Testis (tissue), 2 donors: Measurements from ENCODE around the gene VAV2.

ENCODE experiments used
- POLR2A ChIP-seq: fragments of 450-650 bp; IDR thresholded peaks from one replicate; pipeline ENCODE4 v1.6.1; 2017; ENCODE audit warnings: antibody characterized with exemption, mild to moderate bottlenecking, moderate library complexity
- TF ChIP-seq, protein P1 (sequence below), 3 experiments: fragments of 450-650 bp in 2 of 3; fragments of 200-600 bp in 1 of 3; sonication (generic) in 1 of 3; IDR thresholded peaks; one replicate each; pipeline ENCODE4 v1.5.1; 2016 to 2019; ENCODE audit warnings: antibody characterized with exemption in 3 of 3, mild to moderate bottlenecking in 2 of 3, moderate library complexity in 1 of 3

DNA sequence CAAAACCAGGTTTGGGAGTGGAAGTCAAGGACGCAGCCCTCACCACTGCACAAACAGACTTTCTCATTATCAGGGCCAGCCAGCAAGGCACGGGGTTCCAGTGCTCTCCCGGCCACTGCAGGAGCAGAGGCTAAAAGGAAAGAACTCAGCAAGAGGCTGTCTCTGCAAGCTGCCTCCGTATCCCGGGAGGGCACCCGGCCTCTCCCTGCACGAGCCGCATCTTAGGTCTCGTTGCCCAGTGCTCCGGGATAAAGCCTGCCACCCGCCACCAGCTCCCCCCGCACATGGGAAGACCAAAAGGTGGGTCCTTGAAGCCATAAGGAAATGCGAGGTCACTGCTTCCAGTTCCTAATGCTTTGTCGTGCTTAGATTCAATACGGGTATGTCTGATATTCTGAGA, 136.8 kb downstream of the VAV2 start:
- TF ChIP-seq, protein P1, sequence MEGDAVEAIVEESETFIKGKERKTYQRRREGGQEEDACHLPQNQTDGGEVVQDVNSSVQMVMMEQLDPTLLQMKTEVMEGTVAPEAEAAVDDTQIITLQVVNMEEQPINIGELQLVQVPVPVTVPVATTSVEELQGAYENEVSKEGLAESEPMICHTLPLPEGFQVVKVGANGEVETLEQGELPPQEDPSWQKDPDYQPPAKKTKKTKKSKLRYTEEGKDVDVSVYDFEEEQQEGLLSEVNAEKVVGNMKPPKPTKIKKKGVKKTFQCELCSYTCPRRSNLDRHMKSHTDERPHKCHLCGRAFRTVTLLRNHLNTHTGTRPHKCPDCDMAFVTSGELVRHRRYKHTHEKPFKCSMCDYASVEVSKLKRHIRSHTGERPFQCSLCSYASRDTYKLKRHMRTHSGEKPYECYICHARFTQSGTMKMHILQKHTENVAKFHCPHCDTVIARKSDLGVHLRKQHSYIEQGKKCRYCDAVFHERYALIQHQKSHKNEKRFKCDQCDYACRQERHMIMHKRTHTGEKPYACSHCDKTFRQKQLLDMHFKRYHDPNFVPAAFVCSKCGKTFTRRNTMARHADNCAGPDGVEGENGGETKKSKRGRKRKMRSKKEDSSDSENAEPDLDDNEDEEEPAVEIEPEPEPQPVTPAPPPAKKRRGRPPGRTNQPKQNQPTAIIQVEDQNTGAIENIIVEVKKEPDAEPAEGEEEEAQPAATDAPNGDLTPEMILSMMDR (IDR thresholded peaks at IDR 0.05), result no peak
- no peak for TF ChIP-seq POLR2A
